ENCODE results near the gene CARD14.

CARD14 gene

GRCh38 chr17:80169784-80170500 is at the start of gene CARD14:
Gene CARD14 (plus strand): TSS chr17:80170030. CDS start chr17:80181439, 11,409 bp downstream.
- no peak for FAIRE-seq

GRCh38 chr17:80122026-80122575 is 47.7 kb upstream of the CARD14 start:
- no peak for FAIRE-seq

GRCh38 chr17:80122926-80123505 is 46.8 kb upstream of the CARD14 start:
- FAIRE-seq, result no peak

DNA sequence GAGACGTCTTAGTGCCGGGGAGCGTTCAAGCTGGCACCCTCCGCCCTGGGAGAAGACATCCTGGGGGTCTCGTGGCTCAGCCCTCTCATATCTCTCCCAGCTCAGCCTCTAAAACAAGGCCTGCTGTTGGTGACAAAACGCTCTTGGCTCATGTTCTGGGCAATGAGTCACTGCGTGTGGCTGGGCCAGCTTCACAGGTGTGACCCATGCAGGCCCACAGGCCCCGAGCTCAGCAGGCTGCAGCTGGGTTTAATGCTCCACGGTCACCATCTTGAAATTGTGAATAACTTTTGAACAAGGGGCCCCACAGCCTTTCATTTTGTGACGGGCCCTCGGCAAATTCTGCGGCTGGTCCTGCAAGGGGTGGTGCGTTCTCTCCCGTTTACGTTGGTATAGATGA is 46.0 kb upstream of the CARD14 start:
- FAIRE-seq, result no peak

GRCh38 chr17:80124351-80124981 is 45.4 kb upstream of the CARD14 start:
- no peak for FAIRE-seq

GRCh38 chr17:80125656-80126448 is 44.0 kb upstream of the CARD14 start:
- FAIRE-seq, result no peak

DNA sequence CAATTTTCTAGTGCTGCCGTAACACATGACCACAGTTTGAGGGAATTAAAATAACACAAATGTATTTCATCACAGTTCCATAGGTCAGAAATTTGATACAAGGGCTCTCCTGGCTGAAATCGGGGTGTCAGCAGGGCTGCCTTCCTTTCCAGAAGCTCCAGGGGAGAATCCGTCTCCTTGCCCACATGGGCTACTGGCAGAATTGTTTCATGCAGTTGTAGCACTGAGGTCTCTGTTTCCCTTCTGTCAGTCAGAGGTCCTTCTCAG is 43.4 kb upstream of the CARD14 start:
- no peak for FAIRE-seq

GRCh38 chr17:80129006-80129565 is 40.7 kb upstream of the CARD14 start:
- FAIRE-seq, result no peak

GRCh38 chr17:80130992-80131391 is 38.8 kb upstream of the CARD14 start:
- FAIRE-seq, result no peak

DNA sequence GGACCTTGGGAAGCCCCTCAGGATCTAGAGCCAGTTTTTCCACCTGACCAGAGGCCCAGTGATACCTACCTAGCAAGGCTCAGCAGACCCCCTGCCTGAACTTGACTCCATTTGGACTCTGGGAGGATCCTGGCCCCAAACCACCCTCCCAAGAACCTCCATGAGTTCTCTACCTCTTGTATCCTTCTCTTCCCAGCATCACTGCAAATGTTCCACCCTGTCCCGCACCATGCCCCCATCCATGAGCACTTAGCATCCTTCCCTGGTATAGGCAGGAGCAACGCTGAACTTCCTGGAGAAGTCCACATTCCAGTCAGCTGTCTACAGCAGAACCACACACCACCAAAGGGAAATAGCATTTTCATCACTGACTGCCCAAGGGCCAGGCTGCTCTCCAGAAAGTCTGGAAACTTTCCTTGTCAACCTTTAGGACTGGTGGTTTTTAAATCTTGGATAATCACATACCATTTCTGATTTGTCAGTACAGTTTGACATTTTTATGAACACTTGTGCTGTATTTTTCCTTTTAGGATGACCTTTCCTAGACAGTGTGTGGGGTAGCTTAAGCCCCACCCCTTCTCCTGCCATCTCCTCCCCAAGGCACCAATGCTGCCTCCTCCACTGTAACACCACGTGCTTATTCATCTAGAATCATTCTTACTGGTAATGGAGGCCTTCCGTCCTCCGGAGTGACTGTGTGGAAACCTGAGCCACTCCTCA is 36.8 kb upstream of the CARD14 start:
- FAIRE-seq, result no peak

DNA sequence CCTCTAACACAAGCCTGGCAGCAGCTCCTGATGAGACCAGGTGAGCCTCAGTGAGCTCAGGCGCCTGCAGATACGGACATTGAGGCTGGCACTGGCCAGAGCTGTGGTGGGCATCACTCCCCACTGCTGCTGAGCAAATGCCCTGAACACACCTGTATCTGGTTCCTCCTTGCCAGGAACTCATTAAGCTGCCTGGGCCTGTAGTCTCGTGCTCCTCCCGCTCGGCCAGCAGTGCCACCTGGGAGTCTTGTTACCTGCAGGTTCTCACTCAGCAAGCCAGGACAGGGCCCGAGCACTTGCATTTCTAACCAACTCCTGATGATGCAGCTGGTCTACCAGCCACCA is 36.2 kb upstream of the CARD14 start:
- FAIRE-seq, result no peak

DNA sequence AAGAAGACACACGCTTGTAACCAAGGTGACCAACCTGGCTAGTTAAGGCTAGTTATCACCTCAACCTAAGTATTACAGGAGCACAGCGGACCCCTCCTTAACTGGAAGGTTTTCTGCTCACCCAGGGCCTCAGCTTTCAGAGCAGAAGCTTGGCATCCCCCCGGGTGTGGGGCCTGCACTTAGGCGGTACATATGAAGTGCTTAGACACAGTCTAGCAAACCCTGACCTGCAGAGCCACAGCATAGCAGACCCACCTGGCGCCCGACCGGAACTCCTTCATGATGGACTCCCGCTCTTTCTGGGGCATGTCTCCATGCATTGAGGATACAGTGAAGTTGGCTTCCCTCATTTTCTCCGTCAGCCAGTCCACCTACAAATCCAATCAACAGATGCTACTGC is 32.7 kb upstream of the CARD14 start:
- no peak for FAIRE-seq

DNA sequence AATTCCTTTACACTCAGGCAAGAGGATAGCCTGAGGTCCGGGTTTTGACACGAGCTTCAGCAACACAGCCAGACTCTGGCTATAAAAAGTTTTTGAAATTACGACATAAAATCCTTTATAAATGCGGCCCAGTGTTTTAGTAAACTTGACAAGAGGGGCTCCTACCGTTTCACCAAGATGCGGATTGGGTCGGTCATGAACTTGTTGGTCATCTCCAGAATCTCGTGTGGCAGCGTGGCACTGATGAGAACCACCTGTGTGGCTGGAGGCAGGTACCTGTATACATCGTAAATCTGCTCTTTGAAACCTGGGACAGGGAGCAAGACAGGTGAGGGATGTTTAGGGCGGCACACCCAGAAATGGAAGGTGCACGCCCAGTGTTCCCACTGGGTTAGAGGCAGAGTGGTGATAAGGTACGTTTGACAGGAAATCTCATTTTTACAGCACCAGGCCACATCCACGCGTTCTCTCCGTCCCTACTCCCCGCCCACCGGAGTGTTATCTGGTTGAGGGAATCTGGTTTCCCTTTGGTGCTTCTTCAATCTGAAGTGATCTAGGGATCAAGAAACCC is 30.9 kb upstream of the CARD14 start:
- no peak for FAIRE-seq

DNA sequence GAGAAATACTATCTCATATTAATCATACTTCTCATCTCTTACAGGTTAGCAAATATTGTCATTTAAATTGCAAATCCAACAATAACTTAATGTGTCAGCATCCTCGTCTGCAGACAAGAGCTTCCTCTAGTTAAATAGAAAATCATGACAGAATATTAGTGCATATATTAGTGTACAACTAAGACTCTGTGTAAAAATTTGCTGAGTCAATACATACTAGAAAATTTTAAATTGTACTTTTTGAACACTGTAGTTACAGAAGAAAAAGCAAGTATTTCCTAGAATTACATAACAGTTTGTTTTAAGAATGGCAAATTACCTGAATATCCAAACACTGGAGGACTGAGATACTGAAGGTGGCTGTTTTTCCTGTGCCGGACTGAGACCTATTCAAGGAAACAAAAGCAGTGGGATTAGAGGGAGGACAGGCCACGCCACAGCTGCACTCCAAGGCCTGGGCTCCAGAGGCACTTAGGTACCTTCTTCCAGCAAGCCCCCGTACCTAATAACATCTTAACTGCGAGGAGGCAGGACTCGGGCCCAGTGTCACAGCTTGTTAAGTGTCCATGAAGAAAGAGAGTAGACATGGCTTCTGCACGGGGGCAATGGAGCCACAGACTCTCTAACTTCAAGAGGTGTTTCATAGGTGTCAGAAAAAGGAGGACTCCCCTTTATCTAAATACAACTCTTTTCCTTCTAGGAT is 28.2 kb upstream of the CARD14 start:
- no peak for FAIRE-seq

DNA sequence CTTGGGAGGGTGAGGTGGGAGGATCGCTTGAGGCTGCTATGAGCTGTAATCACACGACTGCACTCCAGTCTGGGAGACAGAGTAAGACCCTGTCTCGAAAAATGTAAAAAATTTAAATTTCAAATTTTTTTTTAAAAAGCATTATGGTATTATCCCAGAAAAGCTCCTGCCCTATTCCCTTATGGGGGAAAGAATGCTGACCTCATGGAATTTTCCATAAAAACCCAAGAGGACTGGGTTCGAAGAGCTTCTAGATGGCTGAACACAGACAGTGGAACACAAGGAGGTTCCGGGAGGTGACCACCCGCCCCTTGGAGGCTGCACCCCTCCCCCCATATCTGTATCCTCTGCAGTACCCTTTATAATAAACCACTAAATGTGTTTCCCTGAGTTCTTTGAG is 26.9 kb upstream of the CARD14 start:
- no peak for FAIRE-seq

DNA sequence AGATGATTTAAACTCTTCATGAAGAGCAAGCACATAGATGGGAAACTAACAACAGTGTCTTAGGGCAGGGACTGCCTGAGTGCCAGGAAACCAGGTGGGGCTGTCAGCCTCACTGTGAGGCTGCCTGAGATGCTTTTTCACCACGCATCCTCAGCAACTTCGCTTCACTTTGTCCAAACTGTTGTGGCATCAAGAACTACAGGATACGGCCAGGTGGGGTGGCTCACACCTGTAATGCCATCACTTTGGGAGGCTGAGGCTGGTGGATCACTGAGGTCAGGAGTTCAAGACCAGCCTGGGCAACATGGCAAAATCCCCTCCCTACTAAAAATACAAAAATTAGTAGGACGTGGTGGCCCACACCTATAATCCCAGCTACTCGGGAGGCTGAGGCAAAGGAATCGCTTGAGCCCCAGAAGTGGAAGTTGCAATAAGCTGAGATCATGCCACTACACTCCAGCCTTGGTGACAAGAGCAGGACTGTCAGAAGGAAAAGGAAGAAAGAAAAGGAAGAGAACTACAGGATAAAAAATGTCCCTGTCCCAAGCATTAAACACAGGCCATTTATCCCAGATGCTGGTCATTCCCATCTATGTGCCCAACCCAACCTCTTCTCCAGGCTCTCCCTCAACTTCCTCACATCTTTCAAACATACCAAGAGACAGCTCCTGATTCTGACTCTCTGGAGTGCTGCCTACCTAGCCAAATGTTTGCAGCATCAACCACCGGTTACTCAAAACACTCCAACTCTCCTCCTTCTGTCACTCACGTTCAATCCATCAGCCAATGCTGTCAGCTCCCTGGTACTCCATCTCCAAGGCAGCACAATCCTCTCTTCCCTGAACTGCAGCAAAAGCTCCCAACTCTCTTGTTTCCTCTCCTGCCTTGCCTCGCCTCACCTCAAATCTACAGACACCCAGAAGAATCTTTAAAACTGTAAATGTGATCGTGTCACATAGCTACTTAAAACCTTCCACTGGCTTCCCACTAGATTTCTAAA is 24.5 kb upstream of the CARD14 start:
- FAIRE-seq, result no peak

DNA sequence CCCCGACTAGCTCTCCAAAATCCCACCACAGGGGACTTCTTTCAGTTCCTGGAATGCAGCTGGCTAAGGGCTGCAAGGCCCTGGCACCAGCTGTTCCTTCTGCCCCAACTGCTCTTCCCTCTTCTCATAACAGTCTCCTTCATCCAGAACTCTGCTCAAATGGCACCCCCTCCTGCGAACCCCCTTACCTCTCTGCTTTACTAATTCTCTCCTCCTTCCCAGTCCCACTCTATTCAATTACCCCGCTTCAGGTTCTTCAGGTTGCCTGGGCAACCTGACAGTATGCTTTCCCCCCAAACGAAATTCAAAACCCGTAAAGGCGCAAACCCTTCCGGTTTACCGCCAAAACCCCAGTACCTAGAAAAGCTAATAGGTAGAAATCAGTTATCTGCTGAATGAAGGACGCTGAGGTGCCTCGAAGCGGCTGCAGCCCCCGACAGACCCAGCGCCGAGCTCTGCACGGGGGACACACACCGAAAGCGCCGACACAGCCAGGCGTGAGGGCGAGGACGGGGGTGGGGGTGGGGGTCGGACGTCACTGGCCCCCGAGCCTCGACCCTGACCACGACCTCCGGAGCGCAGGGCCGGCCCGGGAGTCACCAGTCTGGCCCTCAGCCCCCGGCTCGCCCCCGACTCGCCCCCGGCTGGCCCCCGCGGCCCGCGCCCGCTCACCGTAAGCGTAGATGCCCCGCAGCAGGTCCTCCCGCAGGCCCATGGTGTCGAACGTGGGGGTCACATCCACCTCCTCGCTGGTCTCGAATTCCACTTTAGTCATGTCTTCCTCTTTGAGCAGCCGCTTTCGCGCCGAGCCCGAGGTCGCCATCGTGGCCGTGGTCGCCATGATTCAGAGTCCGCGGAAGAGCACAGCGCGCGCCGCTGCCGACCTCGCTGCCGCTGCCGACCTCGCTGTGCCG is 23.5 kb upstream of the CARD14 start:
- no peak for FAIRE-seq

DNA sequence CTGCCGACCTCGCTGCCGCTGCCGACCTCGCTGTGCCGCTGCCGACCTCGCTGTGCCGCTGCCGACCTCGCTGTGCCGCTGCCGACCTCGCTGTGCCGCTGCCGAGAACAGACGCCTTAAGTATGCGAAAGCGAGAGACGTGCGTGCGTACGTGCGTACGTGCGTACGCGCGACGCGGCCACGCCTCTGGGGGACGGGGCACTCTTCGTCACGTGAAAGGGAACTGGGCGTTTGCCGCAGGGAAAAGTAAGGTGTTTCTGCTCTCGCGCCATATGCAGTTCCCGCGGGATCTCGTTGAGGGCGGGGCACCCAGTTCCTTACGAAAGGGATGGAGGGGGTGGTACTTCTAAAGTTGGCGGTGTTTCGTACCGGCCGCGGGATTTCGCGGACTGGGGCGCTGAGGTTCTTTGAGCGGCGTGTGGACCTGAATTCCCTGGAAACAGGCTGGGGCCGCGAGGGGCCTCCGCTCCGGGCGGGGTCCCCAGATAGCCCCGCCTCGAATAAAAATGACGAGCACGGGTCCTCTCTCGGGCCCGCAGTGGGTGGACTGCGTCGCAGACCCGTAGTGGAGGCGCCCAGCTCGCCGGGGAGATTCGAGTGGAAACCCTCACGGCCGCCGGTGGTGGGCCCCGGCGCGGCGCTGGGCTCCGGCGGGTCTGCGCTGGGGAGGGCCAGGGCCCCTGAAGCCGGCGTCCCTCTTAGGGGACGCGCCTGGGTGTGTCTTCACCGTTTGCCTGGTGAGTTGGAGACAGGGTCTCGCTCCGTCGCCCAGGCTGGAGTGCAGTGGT is 22.6 kb upstream of the CARD14 start, which contains the start of gene EIF4A3:
Gene EIF4A3 (minus strand): TSS at position 94 of the 788 bp plus-strand sequence. CDS start 167 bp downstream, outside the sequence.
- FAIRE-seq, result peak; percentile 97
